Epithelial cell of proximal tubule (primary cell): ENCODE results near the gene MYL9. TPM values are rescaled to one million over a fixed set of nuclear protein-coding genes. Genes with fewer than 3 reads are reported as not detected.

Experiments
- DNase-seq: peaks from one replicate; pipeline ENCODE4 v3.0.0-alpha.2; 2011; ENCODE audit warnings: low read depth
- H3K4me3 ChIP-seq: 2 replicates; pipeline ENCODE4 v1.5.1; 2011; ENCODE audit warnings: low read depth, mild to moderate bottlenecking, low read length
- CTCF ChIP-seq: conservative IDR thresholded peaks from 2 replicates; pipeline ENCODE4 v1.5.1; 2012; ENCODE audit warnings: low read depth, mild to moderate bottlenecking, low read length
- total RNA-seq: library from RNA; depleted of rRNA; stranded (reverse); fragments of >200 nt; gene quantifications from 2 replicates; pipeline ENCODE4 v1.2.3, GENCODE V29; 2015

MYL9 gene
- total RNA-seq, 1 donor from 2014 or later: 31.7 TPM

DNA sequence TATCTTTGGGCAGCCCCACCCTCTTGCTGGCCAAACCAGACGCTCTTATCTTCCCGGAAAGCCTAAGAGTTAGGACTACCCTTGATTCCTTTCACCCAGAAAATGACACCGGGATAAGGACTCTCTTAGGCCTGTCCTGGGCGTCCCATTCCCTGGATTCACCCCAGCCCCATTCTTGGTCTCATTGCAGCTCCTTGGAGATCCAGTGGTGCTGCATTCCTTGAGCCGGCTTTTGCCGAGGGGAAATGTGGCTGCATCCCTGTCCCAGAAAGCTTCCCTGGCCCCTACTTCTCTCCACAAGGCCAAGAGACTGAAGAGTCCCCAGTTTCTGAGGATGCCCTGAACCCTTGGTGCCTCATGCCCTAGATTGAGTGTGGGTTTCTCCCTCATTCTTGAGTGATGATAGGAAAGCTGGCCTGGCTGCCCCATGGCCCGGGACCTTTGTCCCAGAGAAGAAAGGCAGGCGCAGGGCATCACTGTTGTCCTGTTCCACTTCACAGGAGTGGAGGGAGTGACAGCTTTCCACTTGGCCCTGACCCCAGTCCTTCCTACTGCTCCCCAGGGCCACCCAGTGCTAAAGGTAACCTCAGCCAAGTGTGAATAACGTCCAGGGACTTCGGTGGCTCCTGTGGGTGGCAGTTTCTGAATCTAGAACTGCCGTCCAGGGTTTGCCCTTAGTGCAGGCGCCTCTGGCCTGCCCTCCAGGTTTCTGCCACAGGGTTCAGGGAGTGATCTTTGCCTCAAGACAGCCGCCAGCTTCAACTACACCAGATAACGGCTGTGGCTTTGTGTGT, 42.7 kb upstream of the MYL9 start:
- DNase-seq: no peak
- H3K4me3 ChIP-seq: no peak overlapping the region
- no peak for TF ChIP-seq CTCF

DNA sequence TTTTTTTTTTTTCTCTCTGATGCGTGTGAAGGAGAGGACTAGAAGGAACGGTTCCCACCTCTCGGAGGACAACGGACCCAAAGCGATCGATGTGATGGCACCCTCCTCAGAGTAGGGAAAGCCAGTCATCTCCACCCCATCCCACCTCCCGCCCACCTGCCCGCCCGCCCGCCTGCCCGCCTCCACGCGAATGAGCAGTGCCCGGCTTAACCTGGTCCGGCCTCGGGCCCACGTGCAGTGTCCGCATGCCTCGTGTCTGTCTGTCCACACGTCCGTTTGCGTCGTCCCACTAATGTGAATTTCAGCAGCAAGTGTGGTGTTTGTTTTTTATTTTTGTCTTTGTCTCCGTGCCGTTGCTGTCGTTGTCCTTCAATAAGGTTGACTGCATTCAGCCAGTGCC, 42.1 kb upstream of the MYL9 start:
- DNase-seq: no peak
- no peak for TF ChIP-seq CTCF
- H3K4me3 ChIP-seq: no peak overlapping the region

DNA sequence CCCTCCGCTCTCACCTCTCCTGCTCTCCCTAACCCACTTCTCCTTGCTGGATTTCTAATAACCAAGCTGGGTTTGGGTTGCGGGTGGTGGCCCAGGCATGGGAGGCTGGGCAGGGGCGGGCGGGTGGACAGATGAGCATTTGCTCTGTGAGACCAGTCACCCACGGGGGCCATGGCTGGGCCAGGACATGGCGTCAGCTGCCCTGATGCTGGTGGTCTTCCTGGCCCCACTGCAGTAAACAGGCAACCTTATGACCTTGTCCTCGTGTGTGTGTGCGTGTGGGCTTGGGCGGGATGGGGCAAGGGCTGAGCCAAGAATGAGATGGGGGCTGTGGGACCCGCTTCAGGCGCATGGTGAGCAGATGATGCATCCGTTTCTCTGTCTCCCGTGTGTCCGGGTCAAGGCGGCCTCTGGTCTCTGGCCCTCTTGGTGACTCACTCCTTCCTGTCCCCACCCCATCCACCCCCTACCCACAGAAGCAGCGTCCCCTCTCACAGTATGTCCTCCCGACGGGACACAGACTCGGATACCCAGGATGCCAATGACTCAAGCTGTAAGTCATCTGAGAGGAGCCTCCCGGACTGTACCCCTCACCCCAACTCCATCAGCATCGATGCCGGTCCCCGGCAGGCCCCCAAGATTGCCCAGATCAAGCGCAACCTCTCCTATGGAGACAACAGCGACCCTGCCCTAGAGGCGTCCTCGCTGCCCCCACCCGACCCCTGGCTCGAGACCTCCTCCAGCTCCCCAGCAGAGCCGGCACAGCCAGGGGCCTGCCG, 41.4 kb upstream of the MYL9 start:
- TF ChIP-seq CTCF: no peak
- no peak overlapping the region for H3K4me3 ChIP-seq
- no peak for DNase-seq

- no peak for DNase-seq
- no peak overlapping the region for H3K4me3 ChIP-seq
- no peak for TF ChIP-seq CTCF
These were observed 39.8 kb upstream of the MYL9 start for GRCh38 chr20:36501367-36502006.

DNA sequence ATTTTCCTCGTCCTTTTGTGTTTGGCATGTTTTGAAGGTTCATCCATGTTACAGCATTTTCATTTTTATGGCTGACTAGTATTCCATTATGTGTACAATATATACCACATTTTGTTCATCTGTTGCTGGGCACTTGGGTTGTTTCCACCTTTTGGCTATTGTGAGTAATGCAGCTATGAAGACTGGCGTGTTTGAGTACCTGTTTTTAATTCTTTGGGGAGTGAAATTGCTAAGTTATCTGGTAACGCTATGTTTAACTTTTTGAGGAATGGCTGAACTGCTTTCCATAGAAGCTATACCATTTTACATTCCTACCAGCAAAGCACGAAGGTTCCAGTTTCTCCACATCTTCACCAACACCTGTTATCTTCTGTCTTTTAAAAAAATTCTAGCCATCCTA, 37.0 kb upstream of the MYL9 start:
- no peak for DNase-seq
- no peak overlapping the region for H3K4me3 ChIP-seq
- peak; percentile 28 for TF ChIP-seq CTCF

GRCh38 chr20:36506253-36506652, 35.1 kb upstream of the MYL9 start:
- no peak for DNase-seq
- TF ChIP-seq CTCF: peak; percentile 37

More at GRCh38 chr20:36506253-36506652, 35.1 kb upstream of the MYL9 start:
- no peak overlapping the region for H3K4me3 ChIP-seq
